ENCODE measurements around the gene MRPS23. TPM values are rescaled to one million over a fixed set of nuclear protein-coding genes. Genes with fewer than 3 reads are reported as not detected.

MRPS23 gene
- total and polyA plus RNA-seq, 12 donors: 8.5 to 90.6 (median 36.6) TPM

- intact Hi-C loops (cut with DNase I): loop anchor here in 1 of 2 donors (10.0 kb wide), 1 partner anchor 115 kb away; no protein-coding TSS in a partner anchor
- 84 to 88% (median 86%) methylated on average over 5 of the region's 5 CpGs for WGBS, 4 donors
Measured at GRCh38 chr17:57809879-57810278, 40.0 kb downstream of the MRPS23 start.

GRCh38 chr17:57808882-57809281 lies 41.0 kb downstream of the MRPS23 start:
- Histone ChIP-seq H3K27ac (no peak overlapping the region), H3K27me3 (no peaks in the 10 kb centered on the region), H3K4me3 (no peak overlapping the region), H3K4me1 (replicated peaks in 1 of 2) (peaks cover 0 to 14% of the 10 kb centered on the region in 2 donors), H3K9me3 (replicated peaks in 1 of 3) (no peaks in the 10 kb centered on the region), H3K36me3 (replicated peaks in 1 of 2) (no peaks in the 10 kb centered on the region)
- no peak for DNase-seq
- TF ChIP-seq POLR2A (IDR thresholded peaks at IDR 0.05): no peak
- TF ChIP-seq, protein P1, sequence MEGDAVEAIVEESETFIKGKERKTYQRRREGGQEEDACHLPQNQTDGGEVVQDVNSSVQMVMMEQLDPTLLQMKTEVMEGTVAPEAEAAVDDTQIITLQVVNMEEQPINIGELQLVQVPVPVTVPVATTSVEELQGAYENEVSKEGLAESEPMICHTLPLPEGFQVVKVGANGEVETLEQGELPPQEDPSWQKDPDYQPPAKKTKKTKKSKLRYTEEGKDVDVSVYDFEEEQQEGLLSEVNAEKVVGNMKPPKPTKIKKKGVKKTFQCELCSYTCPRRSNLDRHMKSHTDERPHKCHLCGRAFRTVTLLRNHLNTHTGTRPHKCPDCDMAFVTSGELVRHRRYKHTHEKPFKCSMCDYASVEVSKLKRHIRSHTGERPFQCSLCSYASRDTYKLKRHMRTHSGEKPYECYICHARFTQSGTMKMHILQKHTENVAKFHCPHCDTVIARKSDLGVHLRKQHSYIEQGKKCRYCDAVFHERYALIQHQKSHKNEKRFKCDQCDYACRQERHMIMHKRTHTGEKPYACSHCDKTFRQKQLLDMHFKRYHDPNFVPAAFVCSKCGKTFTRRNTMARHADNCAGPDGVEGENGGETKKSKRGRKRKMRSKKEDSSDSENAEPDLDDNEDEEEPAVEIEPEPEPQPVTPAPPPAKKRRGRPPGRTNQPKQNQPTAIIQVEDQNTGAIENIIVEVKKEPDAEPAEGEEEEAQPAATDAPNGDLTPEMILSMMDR (IDR thresholded peaks at IDR 0.05): no peak
- WGBS, 4 donors: 80 to 96% (median 88%) methylated on average over 5 of the region's 5 CpGs
- intact Hi-C loops (cut with DNase I): loop anchor here in 1 of 2 donors (10.0 kb wide), 1 partner anchor 114 kb away; no protein-coding TSS in a partner anchor

More at GRCh38 chr17:57809879-57810278, 40.0 kb downstream of the MRPS23 start:
- no peaks in the 10 kb centered on the region for H3K9me3 ChIP-seq (replicated peaks in 1 of 3)
- no peak for DNase-seq
- no peak overlapping the region for H3K4me3 ChIP-seq
- H3K27ac ChIP-seq: peak overlapping the region in 1 of 5 donors; percentile 69
- no peaks in the 10 kb centered on the region for H3K36me3 ChIP-seq (replicated peaks in 1 of 2)
- no peak for TF ChIP-seq POLR2A (IDR thresholded peaks at IDR 0.05)
- TF ChIP-seq, protein P1 (IDR thresholded peaks at IDR 0.05): no peak
- H3K4me1 ChIP-seq (replicated peaks in 1 of 2): peaks cover 0 to 14% of the 10 kb centered on the region in 2 donors
- no peaks in the 10 kb centered on the region for H3K27me3 ChIP-seq

GRCh38 chr17:57806167-57806830 lies 43.5 kb downstream of the MRPS23 start:
- intact Hi-C loops (cut with DNase I): loop anchor here in 1 of 2 donors (10.0 kb wide), 1 partner anchor 111 kb away; no protein-coding TSS in a partner anchor
- DNase-seq: no peak
- no peak overlapping the region for H3K4me3 ChIP-seq
- no peaks in the 10 kb centered on the region for H3K9me3 ChIP-seq (replicated peaks in 1 of 3)
- H3K27me3 ChIP-seq: no peaks in the 10 kb centered on the region
- no peak for TF ChIP-seq POLR2A (IDR thresholded peaks at IDR 0.05)
- TF ChIP-seq, protein P1 (IDR thresholded peaks at IDR 0.05): no peak
- no peaks in the 10 kb centered on the region for H3K36me3 ChIP-seq (replicated peaks in 1 of 2)
- H3K4me1 ChIP-seq (replicated peaks in 1 of 2): peaks cover 0 to 8% of the 10 kb centered on the region in 2 donors
- WGBS, 4 donors: 62 to 72% (median 64%) methylated on average over 4 to 5 of the region's 5 CpGs
- no peak overlapping the region for H3K27ac ChIP-seq

GRCh38 chr17:57803021-57803420 lies 46.8 kb downstream of the MRPS23 start:
- intact Hi-C loops (cut with DNase I): loop anchor here in 1 of 2 donors (10.0 kb wide), 1 partner anchor 108 kb away; no protein-coding TSS in a partner anchor
- Histone ChIP-seq H3K27ac (no peak overlapping the region), H3K36me3 (replicated peaks in 1 of 2) (no peaks in the 10 kb centered on the region), H3K9me3 (replicated peaks in 1 of 3) (no peaks in the 10 kb centered on the region), H3K4me3 (no peak overlapping the region), H3K4me1 (replicated peaks in 1 of 2) (no peaks in the 10 kb centered on the region), H3K27me3 (no peaks in the 10 kb centered on the region)
- DNase-seq: no peak
- 54 to 81% (median 64%) methylated on average over 4 of the region's 4 CpGs for WGBS, 4 donors
- TF ChIP-seq, protein P1 (IDR thresholded peaks at IDR 0.05): no peak
- TF ChIP-seq POLR2A (IDR thresholded peaks at IDR 0.05): no peak
